GM21515 (cell line): ENCODE results near the gene NDUFS7.
"Not testable (repeated sequence)": the region's sequence is repeated elsewhere in the genome, so short reads cannot be mapped to it uniquely, and the experiment has no call there.

Source experiments
- ATAC-seq: cut with Tn5 transposase; IDR thresholded peaks from one replicate; pipeline ENCODE4 v1.9.1; 2021; ENCODE audit not compliant: unreplicated experiment

Gene NDUFS7

GRCh38 chr19:1416014-1416841 is 32.5 kb downstream of the NDUFS7 start:
- no peak for ATAC-seq

- no peak for ATAC-seq
These were observed 33.4 kb downstream of the NDUFS7 start for GRCh38 chr19:1417145-1417544.

GRCh38 chr19:1417681-1418495 is 34.2 kb downstream of the NDUFS7 start:
- no peak for ATAC-seq

- ATAC-seq, result no peak
These were observed 34.7 kb downstream of the NDUFS7 start for GRCh38 chr19:1418496-1418775.

GRCh38 chr19:1418951-1419738 is 35.4 kb downstream of the NDUFS7 start:
- no peak for ATAC-seq

GRCh38 chr19:1420085-1420484 is 36.4 kb downstream of the NDUFS7 start:
- ATAC-seq, result not testable (repeated sequence)

GRCh38 chr19:1420590-1420989 is 36.9 kb downstream of the NDUFS7 start:
- no peak for ATAC-seq

GRCh38 chr19:1421218-1421957 is 37.7 kb downstream of the NDUFS7 start:
- no peak for ATAC-seq

GRCh38 chr19:1421958-1422305 is 38.2 kb downstream of the NDUFS7 start:
- no peak for ATAC-seq

GRCh38 chr19:1422360-1422759 is 38.7 kb downstream of the NDUFS7 start:
- no peak for ATAC-seq

- no peak for ATAC-seq
These were observed 39.2 kb downstream of the NDUFS7 start for GRCh38 chr19:1422943-1423342.

GRCh38 chr19:1423436-1424191 is 39.9 kb downstream of the NDUFS7 start:
- no peak for ATAC-seq

GRCh38 chr19:1424192-1424955 is 40.7 kb downstream of the NDUFS7 start:
- no peak for ATAC-seq

GRCh38 chr19:1425102-1425837 is 41.6 kb downstream of the NDUFS7 start:
- ATAC-seq, result no peak

- ATAC-seq, result no peak
These were observed 42.2 kb downstream of the NDUFS7 start for GRCh38 chr19:1425902-1426301.

- ATAC-seq, result no peak
These were observed 43.0 kb downstream of the NDUFS7 start for GRCh38 chr19:1426736-1427135.

GRCh38 chr19:1427221-1427920 is 43.7 kb downstream of the NDUFS7 start:
- ATAC-seq, result no peak

GRCh38 chr19:1428738-1429391 is 45.2 kb downstream of the NDUFS7 start:
- ATAC-seq, result no peak
